KBM-7 (cell line): ENCODE data around the gene RABL6.
A peak's percentile ranks its signal among the peaks of the same experiment; 100 is the strongest.

Experiments
- DNase-seq: peaks from one replicate; pipeline ENCODE4 v3.0.0-alpha.2; 2015
- in situ Hi-C: fragments of 300-500 bp; cut with MboI; formaldehyde crosslinking; loops from 2 replicates; pipeline ENCODE4 v1.14.3; 2020; ENCODE audit warnings: low sequenced_read_pairs, low pct_unique_long_range_greater_than_20kb, mixed read lengths

The RABL6 gene

DNA sequence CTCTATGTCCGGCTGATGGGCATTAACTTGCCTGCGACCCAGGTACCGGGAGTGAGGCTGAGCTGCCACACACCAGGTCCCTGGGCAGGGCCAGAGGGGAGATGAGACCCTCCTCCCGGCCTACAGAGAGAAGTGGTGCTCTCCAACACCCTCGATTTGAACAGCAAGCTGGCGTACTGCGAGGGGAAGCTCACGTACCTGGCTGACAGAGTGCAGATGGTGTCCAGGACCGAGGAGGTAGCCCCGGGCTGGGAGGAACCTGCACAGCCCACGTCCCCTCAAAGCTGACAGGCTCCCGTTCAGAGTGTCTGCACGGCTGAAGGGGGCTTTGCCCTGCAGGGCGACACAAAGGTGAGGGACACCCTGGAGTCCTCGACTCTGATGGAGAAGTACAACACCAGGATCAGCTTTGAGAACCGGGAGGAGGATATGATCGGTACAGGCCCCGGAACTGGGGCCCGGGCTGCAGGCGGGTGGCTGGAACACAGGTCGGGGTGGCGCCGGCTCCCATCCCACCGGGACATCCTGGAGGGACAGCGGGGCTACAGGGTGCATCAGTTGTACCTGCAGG, 1.0 kb upstream of the RABL6 start:
- DNase-seq, result no peak
- in situ Hi-C loops, result no loop called here

DNA sequence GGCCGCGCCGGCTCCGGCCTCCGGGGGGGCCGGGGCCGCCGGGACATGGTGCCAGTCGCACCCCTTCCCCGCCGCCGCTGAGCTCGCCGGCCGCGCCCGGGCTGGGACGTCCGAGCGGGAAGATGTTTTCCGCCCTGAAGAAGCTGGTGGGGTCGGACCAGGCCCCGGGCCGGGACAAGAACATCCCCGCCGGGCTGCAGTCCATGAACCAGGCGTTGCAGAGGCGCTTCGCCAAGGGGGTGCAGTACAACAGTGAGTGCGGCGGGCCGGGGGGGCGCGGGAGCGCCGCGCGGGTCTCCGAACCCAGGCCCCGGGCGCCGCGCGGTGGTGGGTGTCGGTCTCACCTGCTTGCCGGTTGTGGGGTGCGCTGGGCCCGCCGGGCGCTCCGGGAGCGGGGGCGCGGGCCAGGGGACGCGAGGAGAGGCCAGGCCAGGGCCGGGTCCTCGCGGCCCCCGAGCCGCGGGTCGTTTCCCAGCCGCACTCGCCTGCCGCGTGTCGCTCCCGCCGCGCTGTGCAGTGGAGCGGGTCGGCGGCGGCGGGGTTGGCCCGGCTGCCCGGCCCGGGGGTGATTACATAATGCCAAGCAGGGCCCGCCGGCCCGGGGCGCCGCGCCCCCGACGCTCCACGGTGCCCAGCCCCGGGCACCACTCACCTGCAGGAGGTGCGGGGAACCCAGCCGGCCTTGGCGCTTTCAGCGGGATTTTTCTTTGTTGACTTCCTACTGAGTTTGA, 492 bp downstream of the RABL6 start:
- in situ Hi-C loops, result no loop called here

DNA sequence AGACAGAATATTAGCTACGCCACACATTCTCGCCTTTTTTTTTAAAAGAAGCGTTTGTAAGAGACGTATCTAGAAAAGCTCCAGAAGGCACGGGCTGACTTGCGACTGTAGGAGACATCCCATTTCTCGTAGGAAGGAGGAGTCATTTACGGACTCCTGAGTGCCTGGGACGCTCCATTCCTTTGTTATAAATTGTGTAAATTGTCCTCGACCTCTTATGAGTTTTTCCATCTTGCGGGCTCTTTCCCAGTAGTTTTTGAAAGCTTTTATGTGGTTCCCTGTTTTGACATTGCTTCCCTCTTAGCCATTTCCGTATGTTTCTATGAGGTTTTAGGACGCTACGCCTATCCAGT, 1.0 kb downstream of the RABL6 start:
- DNase-seq, result peak; percentile 43
- in situ Hi-C loops, result no loop called here

More for the DNA sequence above, 492 bp downstream of the RABL6 start:
- no peak for DNase-seq

DNA sequence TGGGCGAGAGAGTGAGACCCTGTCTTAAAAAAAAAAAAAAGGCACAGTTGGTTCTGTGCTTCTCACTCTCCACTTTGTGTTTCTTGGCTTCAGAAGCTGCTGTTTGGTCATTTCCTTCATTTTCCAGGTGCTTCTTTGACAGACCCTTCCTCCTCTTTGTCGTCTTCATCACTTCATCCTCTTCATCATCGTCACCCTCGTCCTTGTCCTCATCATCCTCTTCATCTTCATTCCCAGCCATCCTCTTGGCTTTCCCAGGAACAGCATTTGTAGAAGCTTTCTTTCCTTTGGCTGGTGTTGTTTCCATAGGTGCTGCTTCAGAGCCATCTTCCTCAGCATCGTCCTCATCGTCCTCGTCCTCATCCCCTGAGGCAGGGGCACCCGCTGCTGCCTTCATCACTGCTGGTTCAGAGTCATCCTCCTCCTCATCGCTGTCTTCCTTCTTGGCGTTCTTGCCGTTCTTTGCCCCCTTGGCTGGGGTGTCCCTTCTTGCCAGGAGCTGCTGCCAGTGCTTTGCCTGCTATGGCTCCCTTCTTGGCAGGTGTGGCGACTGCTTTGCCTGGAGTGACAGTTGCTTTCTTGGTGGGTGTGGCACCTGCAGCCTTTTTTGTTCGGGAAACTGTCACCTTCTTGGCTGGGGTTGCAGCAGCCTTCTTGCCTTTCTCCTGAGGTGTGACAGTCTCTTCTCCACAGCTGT, 7.1 kb downstream of the RABL6 start:
- in situ Hi-C loops, result no loop called here
- no peak for DNase-seq

DNA sequence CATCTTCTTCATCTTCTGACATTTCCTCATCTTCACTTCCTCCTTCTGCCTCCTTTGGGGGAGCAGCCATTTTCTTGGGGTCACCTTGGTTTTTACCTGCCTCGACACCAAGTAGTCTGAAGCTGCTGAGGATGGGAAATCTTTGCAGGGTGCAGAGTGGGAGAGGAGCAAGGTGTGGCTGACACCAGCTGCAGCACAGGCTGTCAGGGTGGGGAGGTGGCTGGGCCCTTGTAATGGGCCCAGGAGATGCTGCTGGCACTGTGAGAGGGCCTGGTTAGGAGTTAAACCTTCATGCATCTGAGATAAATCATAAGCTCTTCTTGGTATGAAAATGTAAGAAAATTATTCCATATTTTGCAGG, 7.7 kb downstream of the RABL6 start:
- DNase-seq, result no peak
- in situ Hi-C loops, result no loop called here

DNA sequence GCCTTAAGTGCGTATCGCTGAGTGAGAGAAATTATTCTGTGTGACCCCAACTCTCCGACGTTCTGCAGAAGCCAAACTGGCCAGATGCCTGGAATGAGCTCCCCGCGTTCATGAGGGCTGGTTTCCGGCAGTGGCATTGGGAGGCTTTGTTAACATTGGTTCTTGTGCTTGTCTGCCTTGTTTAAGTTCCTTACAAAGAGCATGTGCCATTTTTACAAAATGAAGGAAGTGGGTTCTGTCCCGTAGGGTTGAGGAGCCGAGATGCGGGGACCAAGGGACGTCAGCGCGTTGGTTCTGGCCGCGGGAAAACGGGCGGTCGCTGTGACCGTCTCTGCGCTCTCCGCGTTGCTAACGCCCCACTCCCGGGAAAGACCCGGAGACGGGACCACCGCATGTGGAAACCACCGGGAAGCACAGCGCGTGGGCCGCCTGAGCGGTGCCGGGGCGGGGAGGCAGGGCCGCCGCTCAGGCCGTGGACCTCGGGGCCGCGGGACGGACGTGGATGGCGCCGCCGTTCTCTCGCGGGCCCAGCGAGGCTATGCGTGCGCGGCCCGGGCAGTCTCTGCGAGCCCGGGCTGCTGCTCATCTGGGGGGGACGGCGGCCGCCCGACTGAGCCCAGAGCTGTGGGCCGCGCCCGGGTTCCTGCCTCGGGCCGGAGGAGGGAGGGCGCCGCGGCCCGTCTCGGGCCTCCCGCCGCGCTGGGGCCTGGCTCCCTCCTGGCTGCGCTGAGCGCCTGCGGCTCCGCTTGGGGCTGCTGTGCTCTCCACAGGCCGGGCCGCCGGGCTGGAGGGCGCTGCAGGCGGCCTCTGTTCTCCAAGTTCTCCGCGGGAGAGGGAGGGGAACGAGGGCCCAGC, 13.4 kb downstream of the RABL6 start:
- DNase-seq, result no peak
- in situ Hi-C loops, result no loop called here

DNA sequence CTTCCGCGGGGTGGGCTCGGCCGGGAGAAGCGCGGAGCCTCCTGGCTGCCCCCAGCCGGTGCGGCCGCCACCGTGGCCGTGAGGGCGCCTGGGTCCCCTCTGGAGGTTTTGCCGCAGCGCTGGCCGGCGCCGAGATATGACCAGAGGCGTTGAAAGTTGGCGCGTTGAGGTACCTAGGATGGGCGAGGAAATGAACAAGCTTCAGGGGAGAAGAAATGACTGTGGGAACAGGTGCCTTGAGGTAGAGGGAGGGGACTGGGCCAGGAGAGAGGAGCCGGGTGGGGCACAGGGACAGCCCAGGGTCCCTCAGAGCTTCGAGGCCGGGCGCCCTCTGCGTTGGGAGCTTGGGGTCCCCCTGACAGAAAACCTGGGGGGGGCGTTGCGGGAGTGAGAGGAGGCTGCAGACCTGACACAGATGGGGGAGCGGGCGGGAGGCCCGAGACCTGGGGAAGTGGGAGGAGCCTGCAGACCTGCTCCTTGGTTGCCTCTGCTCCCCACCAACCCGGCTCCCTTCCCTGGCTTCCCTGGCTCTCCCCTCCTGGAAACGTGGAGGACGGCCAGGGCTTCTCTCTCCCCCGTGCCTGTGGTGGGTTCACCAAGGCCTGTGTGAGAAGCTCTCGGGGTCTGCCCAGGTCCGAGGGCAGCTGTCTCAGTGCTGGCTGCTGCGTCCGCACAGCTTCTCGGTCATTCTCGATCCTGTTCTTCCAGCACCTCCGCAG, 14.2 kb downstream of the RABL6 start:
- DNase-seq, result no peak
- in situ Hi-C loops, result no loop called here

DNA sequence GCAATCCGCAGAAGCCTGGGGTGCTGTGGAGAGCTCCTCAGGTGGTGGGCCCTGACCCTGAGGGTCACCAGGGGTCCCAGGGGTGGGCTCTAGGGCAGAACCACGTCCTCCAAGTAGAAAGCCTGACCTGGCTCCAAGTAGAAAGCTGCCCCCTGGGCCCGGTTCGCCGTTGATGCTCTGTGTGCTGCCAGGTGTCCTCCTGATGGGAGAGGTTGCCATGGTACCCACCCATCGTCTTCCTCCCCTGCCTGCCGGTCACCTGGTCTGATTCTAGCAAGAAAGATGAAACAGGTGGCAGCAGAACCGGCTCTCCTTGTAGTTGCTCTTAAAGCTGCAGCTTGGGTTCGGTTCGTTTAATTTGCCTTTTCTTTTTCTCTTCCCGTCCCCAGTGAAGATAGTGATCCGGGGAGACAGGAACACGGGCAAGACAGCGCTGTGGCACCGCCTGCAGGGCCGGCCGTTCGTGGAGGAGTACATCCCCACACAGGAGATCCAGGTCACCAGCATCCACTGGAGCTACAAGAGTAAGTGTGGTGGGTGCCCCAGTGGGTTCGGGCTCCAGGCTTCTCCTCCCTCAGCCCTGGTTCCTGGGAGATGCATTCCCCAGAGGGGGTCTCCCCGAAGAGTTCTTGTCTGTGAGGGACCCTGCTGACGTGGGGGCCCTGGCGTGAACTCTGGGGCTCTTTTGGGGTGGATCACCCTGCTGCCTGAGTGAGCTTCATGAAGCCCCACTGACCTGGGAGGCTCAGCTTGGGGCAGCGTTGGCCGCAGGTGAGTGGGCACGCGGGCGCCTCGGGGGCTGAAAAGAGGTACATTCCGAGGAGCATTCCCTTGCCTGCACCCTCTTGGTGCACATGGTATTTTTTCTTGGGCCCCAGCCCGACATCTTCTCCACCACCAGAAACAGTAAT, 15.6 kb downstream of the RABL6 start:
- in situ Hi-C loops, result no loop called here
- no peak for DNase-seq

DNA sequence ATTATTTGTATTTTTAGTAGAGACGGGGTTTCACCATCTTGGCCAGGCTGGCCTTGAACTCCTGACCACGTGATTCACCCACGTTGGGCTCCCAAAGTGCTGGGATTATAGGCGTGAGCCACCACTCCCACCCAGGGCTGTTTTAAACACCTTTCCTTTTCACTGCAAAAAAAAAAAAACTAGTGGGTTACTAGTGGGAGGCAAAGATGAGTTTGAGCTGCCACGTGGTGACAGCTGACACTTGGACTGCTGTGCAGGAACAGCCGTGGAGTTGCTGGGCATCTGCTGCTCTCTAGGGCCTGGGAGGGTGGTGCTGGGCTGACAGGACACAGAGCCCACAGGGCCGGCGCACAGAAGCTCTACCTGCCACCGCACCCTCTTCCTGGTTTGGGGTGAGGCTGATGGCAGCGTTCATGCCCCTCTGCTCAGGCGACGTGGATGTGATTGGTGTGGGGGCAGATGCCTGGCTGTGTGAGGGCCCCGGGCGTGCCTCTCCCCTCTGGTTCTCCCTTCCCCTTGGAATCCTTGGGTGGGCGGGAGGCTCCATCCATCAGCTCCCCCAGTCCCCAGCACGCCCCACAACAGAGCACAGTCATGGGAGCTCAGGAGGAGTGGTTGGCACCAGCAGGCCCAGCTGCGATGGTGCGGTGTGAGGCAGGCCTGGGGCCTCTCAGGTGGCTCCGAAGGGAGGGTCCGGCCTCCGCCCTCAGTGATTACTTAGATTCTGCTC, 16.9 kb downstream of the RABL6 start:
- in situ Hi-C loops, result no loop called here

DNA sequence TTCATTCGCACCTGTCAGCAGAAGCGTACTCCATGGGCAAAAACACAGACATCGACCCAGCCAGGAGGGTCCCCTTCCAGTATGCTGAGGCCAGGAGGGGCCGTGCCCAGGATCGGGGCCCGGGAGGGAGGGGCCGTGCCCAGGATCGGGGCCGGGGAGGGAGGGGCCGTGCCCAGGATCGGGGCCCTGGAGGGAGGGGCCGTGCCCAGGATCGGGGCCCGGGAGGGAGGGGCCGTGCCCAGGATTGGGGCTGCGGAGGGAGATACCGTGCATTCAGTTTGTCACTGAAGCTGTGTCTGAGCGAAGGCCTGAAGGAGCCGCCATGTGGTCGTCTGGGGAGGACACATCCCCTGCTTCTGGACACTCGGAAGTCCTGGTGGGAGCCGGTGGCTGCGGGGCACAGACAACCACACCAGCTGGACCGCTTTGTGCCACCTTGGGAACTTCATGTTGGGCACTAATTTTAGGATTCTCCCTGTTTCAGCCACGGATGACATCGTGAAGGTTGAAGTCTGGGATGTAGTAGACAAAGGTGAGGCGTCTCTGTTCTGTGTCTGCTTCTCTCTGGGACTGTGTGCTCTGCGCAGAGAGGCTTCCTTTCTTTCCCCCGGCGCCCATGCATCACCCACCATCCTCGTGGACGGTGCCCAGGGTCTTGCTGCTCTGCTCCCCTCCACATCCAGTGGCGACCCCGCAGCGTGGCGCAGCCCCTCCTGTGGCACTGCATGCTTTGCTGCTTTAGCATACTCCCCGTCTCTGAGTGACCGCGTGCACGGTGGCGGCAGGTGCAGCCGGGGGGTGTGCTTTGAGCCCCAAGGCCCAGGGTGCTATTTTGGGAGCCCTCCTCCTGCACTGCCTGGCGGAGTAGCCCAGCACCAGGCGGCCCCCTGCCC, 17.8 kb downstream of the RABL6 start:
- in situ Hi-C loops, result no loop called here
- DNase-seq, result no peak

More for the DNA sequence above, 16.9 kb downstream of the RABL6 start:
- DNase-seq, result no peak

DNA sequence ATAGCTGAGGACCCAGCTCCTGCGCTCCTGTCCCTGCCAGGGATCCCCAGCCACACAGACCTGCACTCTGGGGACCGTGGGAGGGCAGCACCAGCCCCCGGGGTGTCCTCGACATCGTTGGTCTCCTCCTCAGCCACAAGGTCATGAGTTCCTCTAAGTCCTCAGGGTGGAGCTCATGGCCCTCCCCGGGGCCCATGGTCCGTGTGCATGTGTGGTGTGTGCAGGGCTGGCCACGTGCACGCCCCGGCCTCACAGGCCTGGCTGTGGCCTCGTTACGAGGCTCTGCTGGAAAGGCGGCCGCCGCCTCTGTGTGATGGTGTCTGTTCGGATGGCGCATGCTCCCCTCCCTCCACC, 18.4 kb downstream of the RABL6 start:
- in situ Hi-C loops, result no loop called here
- no peak for DNase-seq

DNA sequence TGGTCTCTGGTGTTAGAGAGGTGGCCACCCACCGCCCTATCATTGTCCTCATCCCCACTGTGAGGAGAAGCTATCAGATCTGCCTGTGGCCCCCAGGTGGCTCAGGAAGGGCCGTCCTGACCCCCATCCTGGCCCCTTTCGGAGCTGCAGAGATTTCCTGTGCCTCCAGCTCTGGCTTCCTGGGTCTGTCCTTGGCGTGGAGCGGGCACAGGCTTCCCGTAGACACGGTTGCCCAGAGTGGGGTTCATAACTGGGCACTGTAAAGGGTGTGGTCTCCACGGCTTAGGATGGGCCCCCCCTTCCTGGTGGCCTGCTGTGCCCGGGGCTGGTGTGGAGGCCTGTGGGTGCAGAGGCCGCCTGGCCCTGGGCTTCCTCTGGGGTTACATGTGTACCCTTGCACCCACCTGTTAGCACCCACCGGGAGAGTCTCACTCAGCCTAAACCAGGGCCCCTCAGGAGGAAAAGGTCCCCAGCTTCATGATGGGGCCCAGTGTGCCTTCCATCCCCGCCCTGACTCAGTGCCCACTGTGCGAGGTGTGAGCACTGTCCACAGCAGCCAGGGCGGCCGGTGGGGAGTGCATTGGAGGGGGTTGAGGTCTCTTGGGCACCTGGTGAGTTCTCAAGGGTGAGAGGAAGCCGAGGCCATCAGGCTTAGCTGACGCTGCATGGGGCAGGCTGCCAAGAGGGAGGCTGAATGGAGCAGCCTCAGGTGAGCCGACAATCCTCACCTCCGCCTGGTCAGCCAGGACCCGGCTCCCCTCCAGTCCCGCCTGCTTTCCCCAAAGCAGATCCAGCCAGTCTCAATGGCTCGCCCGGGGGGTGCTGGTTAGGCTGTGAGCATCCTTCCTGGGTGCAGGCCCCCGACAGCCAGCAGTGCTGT, 19.2 kb downstream of the RABL6 start:
- in situ Hi-C loops, result no loop called here

DNA sequence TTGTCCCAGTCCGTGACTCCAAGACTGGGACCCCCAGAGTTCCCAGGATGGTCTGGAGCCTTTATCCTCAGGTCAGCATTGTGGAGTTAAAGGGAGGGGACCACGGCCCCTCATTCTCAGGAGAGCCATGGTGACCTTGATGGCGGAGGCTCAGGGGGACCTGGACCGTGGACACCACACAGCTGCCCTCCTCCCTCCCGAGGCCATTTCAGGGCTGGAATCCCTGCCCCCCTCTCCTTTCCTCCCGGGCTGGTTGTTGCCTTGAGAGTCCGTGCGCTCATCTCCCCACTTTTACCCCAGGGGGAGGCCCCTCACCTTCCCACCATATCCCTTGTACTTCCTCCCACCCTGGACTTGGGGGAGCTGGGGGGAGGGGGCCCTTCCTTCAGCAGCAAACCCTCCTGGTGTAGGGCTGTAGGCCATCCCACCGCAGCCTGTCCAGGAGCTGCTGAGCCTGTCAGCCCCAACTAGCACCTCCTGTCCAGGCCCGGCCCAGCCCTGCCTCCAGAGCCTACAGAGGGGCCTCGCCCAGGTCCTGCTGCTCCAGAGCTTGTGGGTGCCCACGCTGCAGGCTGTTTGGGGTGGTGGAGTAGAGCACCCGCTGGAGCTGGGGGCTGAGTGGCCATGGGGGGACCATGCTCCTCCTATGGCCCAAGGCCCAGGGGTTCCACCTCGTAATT, 20.2 kb downstream of the RABL6 start:
- in situ Hi-C loops, result no loop called here
- no peak for DNase-seq

More for the DNA sequence above, 19.2 kb downstream of the RABL6 start:
- DNase-seq, result no peak

DNA sequence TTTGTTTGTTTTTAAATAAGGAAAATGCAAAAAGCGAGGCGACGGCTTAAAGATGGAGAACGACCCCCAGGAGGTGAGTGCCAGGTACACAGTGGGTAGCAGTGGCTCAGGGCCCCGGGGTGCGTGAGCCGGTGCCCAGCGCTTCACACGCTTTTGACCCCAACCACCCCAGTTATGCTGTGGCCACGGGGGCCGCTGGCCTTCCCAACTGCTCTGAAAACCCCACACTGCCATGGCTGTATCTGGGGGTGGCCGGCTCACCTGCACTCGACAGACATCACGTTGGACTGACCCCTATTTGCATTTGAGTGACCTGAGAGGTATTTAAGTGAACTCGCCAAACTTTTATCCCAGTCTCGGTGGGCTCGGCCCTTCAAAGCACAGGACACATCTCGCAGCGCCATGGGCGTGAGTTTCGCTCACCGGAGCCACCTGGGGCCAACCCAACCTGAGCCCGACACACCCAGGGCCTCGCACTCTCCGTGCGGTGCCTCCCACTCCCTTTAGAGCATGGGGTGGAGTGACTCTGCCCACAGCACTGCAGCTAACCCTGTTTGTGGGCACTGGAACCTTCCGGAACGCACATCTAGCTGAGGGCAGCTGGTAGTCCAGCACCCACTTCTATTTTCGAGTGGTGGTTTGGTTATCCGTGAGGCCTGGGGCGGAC, 20.9 kb downstream of the RABL6 start:
- no peak for DNase-seq
- in situ Hi-C loops, result no loop called here

DNA sequence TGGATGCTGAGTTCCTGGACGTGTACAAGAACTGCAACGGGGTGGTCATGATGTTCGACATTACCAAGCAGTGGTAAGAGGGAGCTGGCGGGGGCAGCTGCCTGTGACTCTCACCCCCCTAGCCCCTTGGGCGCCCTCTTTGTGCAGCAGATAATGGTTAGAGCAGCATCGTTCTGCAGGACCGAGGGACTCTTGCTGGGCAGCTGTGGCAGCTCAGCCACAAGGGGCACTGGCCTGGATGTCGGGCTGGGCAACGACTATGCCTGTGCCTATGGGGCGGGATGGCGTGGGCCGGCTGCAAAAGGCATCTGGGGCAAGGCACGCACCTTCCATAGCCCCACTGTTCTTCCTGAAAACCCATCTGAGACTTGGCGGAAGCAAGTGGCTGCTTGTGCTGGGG, 21.7 kb downstream of the RABL6 start:
- in situ Hi-C loops, result no loop called here
- DNase-seq, result no peak
